GM12874 (cell line): Measurements from ENCODE around the gene MST1R.

ENCODE experiments used
- TF ChIP-seq, protein P1 (sequence below): IDR thresholded peaks from 2 replicates; pipeline ENCODE4 v1.5.1; 2011; ENCODE audit warnings: low read depth, mild to moderate bottlenecking, control low read depth, low read length, moderate library complexity; ENCODE audit not compliant: insufficient read depth

Gene MST1R

DNA sequence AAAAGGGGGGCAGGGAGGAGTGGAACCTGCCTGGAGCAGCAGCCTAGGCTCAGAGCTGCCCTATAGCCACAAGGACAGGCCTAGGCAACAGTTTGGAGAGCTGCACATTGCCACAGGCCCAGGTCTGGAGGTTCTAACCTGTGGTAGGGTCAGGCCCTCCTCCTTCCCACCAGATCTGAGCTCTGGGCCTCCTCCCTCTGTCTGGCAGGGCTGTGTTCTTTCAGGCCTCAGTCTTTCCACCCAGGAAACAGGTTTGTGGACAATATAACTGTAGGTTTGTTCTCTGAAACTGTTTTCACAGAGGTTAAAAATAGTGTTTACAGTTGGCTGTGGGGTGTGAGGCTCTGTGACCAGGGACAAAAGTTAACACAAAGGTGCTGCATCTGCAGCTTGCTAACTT is 25.0 kb downstream of the MST1R start:
- TF ChIP-seq, protein P1, sequence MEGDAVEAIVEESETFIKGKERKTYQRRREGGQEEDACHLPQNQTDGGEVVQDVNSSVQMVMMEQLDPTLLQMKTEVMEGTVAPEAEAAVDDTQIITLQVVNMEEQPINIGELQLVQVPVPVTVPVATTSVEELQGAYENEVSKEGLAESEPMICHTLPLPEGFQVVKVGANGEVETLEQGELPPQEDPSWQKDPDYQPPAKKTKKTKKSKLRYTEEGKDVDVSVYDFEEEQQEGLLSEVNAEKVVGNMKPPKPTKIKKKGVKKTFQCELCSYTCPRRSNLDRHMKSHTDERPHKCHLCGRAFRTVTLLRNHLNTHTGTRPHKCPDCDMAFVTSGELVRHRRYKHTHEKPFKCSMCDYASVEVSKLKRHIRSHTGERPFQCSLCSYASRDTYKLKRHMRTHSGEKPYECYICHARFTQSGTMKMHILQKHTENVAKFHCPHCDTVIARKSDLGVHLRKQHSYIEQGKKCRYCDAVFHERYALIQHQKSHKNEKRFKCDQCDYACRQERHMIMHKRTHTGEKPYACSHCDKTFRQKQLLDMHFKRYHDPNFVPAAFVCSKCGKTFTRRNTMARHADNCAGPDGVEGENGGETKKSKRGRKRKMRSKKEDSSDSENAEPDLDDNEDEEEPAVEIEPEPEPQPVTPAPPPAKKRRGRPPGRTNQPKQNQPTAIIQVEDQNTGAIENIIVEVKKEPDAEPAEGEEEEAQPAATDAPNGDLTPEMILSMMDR, result no peak

DNA sequence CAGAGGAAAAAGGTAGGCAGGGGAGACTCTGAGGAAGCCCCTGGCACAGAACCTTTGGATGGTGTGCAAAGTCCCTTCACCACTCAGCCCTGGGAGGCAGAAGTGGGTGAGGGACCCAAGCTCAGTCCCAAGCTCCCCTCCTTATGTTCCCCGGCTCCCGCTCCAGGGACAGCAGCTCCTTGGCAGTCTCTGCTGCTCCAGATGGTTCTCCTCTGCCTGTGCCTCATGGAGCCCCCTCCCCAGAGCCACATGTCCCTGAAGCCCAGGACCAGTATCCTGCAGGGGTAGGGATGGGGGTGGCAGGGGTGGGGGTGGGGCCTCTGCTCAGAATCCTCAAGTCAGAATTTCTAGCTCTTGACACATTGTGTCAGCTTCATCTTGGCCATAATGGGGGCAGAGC is 26.0 kb downstream of the MST1R start:
- TF ChIP-seq, protein P1, result no peak

DNA sequence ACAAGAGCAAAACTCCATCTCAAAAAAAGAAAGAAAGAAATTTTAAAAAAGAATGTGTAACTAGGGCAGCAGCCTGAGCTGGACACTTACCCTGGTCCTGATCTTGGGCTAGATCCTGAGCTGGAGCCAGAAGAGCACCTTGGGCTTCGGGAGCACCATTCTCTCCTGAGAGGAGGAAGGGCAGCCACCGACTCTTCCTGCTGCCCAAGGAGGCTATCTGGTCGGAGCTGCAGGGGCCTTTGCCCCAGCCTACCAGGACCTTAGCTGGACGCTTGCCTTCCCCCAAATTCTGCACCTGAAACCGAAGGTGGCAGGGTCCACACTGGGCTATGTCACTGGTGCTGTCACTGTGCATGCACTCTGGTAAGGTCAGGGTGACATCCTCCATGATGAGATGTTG is 27.1 kb downstream of the MST1R start:
- TF ChIP-seq, protein P1, result no peak

GRCh38 chr3:49873623-49874022 is 30.1 kb downstream of the MST1R start:
- TF ChIP-seq, protein P1, result no peak

DNA sequence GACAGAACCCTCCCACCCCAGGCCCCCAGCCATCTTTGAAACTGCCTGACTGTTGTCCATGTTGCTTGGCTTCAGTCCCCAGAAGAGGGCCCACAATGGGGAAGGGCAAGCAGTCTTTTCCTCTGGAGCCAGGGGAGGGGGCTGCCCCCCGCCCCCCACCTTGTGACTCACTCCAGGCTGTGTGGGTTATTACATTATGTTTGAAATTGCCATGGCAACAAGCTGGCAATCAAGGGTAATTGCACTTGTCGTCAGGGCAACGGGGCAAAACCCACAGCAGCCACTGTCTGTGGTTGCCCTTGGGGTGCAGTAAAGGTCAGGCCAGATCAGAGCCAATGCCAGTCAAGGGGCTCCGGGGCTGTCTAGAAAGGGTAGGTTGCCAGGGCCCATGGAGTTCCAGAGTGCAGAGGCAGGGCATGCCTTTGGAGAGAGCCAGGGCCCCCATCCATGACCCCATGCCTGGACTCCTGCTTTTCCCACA is 30.8 kb downstream of the MST1R start:
- TF ChIP-seq, protein P1, result no peak

DNA sequence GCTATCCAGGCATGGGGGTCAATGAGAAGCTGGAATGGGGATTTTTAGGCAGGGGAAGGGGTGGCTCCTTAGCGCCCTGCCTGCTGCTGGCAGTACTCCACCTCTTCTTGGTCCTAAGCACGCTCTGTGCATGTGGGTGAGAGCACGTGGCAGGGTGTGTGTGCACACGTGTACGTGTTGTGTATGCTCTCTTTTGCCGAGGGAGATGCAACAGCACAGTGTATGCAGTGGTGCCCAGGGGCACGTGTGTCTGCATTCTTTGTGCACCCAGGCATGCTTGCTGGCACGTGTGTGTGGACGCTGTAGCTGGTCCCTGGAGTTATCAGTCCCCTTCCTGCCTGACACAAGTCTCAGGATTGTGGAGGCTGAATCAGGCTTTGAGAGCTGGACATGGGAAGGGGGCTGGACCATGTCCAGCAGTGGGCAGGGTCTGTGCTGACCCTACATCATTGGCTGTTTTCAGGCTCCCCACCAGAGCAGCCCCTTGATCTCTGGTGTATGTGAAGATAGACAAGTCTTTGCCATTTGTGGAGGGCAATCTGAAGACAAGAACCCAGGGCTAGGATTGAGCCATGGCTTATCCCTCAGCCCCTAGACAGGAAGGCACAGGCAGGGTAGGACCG is 32.0 kb downstream of the MST1R start:
- TF ChIP-seq, protein P1, result no peak

DNA sequence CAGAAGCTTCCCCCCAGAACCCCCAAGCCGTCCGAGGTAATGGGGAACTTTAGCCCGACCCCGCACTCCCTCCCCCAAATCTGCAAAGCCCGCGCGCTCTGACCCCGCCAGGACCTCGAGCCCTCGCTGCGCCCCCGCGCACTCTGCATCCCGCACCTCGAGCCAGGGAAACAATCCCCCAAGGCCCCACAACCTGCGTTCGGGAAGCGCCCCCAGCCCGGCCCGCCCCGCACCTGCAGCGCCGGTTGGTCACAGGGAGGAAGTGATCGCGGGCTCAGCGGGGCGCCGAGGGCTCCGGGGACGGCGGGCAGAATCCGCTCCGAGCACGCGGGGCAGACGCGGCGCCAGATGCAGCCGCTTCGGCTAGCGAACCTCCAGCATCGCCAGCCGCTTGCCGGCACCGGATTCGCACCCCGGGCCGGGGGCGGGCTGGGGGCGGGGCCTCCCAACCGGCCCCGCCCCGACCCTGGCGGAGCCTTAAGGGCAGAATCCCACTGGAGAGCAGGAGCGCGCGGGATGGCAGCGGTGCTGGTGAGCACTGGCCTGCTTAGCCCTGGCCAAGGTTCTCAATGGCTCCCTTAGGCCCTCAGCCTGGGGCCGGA is 34.0 kb downstream of the MST1R start, which contains the start of gene CAMKV:
TSS of gene CAMKV (minus strand) at position 382 of the 602 bp plus-strand sequence. CDS start 7,518 bp downstream, outside the sequence.
- TF ChIP-seq, protein P1, result no peak
